ES-I3 (cell line): ENCODE measurements around the gene FAM20C.
"Not testable (repeated sequence)": the region's sequence is repeated elsewhere in the genome, so short reads cannot be mapped to it uniquely, and the experiment has no call there.

Experiments
- H3K36me3 ChIP-seq: 2 replicates; pipeline ENCODE4 v1.6.1; 2013; ENCODE audit warnings: mild to moderate bottlenecking, low read length, control low read depth, moderate library complexity; ENCODE audit not compliant: insufficient read depth
- H3K4me1 ChIP-seq: 2 replicates; pipeline ENCODE4 v1.6.1; 2013; ENCODE audit warnings: mild to moderate bottlenecking, control low read depth, low read length; ENCODE audit not compliant: insufficient read depth
- H3K9ac ChIP-seq: 2 replicates; pipeline ENCODE4 v1.6.1; 2013; ENCODE audit warnings: low read depth, mild to moderate bottlenecking, low read length, moderate library complexity
- H3K9me3 ChIP-seq: 2 replicates; pipeline ENCODE4 v1.6.1; 2013; ENCODE audit warnings: mild to moderate bottlenecking, low read length, moderate library complexity; ENCODE audit not compliant: control insufficient read depth, insufficient read depth

The FAM20C gene

GRCh38 chr7:290554-291372 is 98.4 kb downstream of the FAM20C start:
- Histone ChIP-seq H3K4me1 (no peaks in the 10 kb centered on the region), H3K36me3 (no peaks in the 10 kb centered on the region), H3K9ac (no peak overlapping the region), H3K9me3 (no peaks in the 10 kb centered on the region)

- H3K9me3 ChIP-seq, result no peaks in the 10 kb centered on the region
- no peak overlapping the region for H3K9ac ChIP-seq
- no peaks in the 10 kb centered on the region for H3K36me3 ChIP-seq
- H3K4me1 ChIP-seq, result no peaks in the 10 kb centered on the region
These were observed 99.2 kb downstream of the FAM20C start for GRCh38 chr7:291373-292092.

GRCh38 chr7:292226-292625 is 99.9 kb downstream of the FAM20C start:
- H3K36me3 ChIP-seq, result no peaks in the 10 kb centered on the region
- no peak overlapping the region for H3K9ac ChIP-seq
- H3K9me3 ChIP-seq, result no peaks in the 10 kb centered on the region
- no peaks in the 10 kb centered on the region for H3K4me1 ChIP-seq

GRCh38 chr7:292826-293225 is 100.5 kb downstream of the FAM20C start:
- H3K36me3 ChIP-seq, result no peaks in the 10 kb centered on the region
- H3K9ac ChIP-seq, result no peak overlapping the region
- H3K9me3 ChIP-seq, result no peaks in the 10 kb centered on the region
- H3K4me1 ChIP-seq, result no peaks in the 10 kb centered on the region

- no peaks in the 10 kb centered on the region for H3K36me3 ChIP-seq
These were observed 101.5 kb downstream of the FAM20C start for GRCh38 chr7:293681-294439.

GRCh38 chr7:294440-295154 is 102.2 kb downstream of the FAM20C start:
- Histone ChIP-seq H3K9me3 (no peaks in the 10 kb centered on the region), H3K9ac (no peak overlapping the region), H3K36me3 (no peaks in the 10 kb centered on the region), H3K4me1 (no peaks in the 10 kb centered on the region)

More at GRCh38 chr7:293681-294439, 101.5 kb downstream of the FAM20C start:
- no peaks in the 10 kb centered on the region for H3K4me1 ChIP-seq
- no peak overlapping the region for H3K9ac ChIP-seq
- H3K9me3 ChIP-seq, result no peaks in the 10 kb centered on the region

GRCh38 chr7:295155-296154 is 103.1 kb downstream of the FAM20C start:
- H3K36me3 ChIP-seq, result no peaks in the 10 kb centered on the region
- no peaks in the 10 kb centered on the region for H3K9me3 ChIP-seq
- H3K4me1 ChIP-seq, result no peaks in the 10 kb centered on the region
- H3K9ac ChIP-seq, result no peak overlapping the region

GRCh38 chr7:296373-296945 is 104.1 kb downstream of the FAM20C start:
- Histone ChIP-seq H3K4me1 (no peaks in the 10 kb centered on the region), H3K9me3 (no peaks in the 10 kb centered on the region), H3K9ac (no peak overlapping the region), H3K36me3 (no peaks in the 10 kb centered on the region)

GRCh38 chr7:297141-297540 is 104.8 kb downstream of the FAM20C start:
- not testable (repeated sequence) for H3K36me3 ChIP-seq, H3K9me3 ChIP-seq, H3K4me1 ChIP-seq, H3K9ac ChIP-seq

- Histone ChIP-seq H3K4me1 (no peaks in the 10 kb centered on the region), H3K9ac (no peak overlapping the region), H3K9me3 (no peaks in the 10 kb centered on the region), H3K36me3 (no peaks in the 10 kb centered on the region)
These were observed 105.4 kb downstream of the FAM20C start for GRCh38 chr7:297611-298374.

GRCh38 chr7:298375-298702 is 106.0 kb downstream of the FAM20C start:
- Histone ChIP-seq H3K36me3 (no peaks in the 10 kb centered on the region), H3K9ac (no peak overlapping the region), H3K4me1 (no peaks in the 10 kb centered on the region), H3K9me3 (no peaks in the 10 kb centered on the region)

- Histone ChIP-seq H3K36me3 (no peaks in the 10 kb centered on the region), H3K9ac (no peak overlapping the region), H3K4me1 (no peaks in the 10 kb centered on the region), H3K9me3 (no peaks in the 10 kb centered on the region)
These were observed 106.4 kb downstream of the FAM20C start for GRCh38 chr7:298743-299142.
